ENCODE data around the gene HOMER1. TPM values are rescaled to one million over a fixed set of nuclear protein-coding genes. Genes with fewer than 3 reads are reported as not detected.

HOMER1 gene
- total RNA-seq, 2 donors from 2014 or later = 2.1 to 15.8 TPM

DNA sequence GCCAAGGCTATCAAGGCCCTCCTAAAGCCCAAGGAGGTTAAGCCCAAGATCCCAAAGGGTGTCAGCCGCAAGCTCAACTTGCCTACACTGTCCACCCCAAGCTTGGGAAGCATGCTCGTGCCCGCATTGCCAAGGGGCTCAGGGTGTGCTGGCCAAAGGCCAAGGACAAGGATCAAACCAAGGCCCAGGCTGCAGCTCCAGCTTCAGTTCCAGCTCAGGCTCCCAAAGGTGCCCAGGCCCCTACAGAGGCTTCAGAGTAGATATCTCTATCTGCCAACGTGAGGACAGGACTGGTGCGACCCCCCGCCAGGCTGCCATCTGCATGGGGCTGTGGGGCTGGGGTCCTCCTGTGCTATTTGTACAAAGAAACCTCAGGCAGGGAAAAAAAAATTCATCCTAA, 3.3 kb downstream of the HOMER1 start:
- TF ChIP-seq CTCF (IDR thresholded peaks at IDR 0.05) (no peak), POLR2A (IDR thresholded peaks at IDR 0.05) (no peak), POLR2AphosphoS5 (IDR thresholded peaks at IDR 0.05) (no peak)
- Histone ChIP-seq H3K9me3 (no peaks in the 10 kb centered on the region), H3K36me3 (no peaks in the 10 kb centered on the region), H3K27ac (no peak overlapping the region), H3K4me1 (replicated peaks) (no peaks in the 10 kb centered on the region), H3K4me3 (no peak overlapping the region), H3K27me3 (replicated peaks; ENCODE audit: insufficient read depth) (no peaks in the 10 kb centered on the region)
- whole genome bisulfite sequencing = 85% methylated on average over 6 of the region's 6 CpGs
- no peak for DNase-seq (ENCODE audit: low spot score)
- intact Hi-C loops (cut with DNase I) = loop anchor here (5.0 to 10.0 kb wide), 2 partner anchors 102 to 276 kb away; partner anchors contain the start of genes JMY and TENT2

DNA sequence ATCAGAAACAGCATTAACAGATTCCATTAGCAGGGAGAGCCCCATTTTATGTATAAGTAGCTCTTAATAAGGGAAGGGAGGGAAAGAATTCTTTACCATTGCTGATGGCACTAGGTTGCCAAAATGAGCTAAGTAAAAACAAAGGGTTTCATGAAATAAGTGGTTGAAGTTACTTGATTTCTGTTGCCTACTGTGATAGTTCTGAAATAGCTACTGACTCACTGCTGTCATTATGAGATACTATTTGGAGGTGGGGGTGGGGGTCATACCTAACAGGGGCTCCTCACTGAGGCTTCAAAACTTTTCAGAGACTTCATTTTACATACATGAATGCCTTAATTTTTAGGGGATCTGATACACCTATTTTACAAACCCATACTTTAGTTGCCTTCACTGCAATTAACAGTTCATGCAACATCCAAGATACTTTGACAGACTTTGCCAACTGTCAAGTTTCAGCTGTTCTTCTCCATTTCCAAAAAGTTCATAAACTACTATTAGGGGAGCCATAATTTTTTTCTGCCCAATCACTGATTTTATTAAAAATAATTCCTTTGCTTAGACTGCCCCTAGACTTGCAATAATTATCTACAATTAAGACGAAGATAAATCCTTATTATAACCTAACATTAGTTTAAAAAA, 4.6 kb downstream of the HOMER1 start:
- H3K27ac ChIP-seq = no peak overlapping the region
- H3K36me3 ChIP-seq = no peaks in the 10 kb centered on the region
- no peaks in the 10 kb centered on the region for H3K4me1 ChIP-seq (replicated peaks)
- intact Hi-C loops (cut with DNase I) = no loop called here
- H3K4me3 ChIP-seq = no peak overlapping the region
- DNase-seq (ENCODE audit: low spot score) = no peak
- H3K9me3 ChIP-seq = no peaks in the 10 kb centered on the region
- WGBS = 87% methylated on average over 1 of the region's 1 CpG
- TF ChIP-seq CTCF (IDR thresholded peaks at IDR 0.05) (no peak), POLR2A (IDR thresholded peaks at IDR 0.05) (no peak), POLR2AphosphoS5 (IDR thresholded peaks at IDR 0.05) (no peak)
- no peaks in the 10 kb centered on the region for H3K27me3 ChIP-seq (replicated peaks; ENCODE audit: insufficient read depth)

- H3K9me3 ChIP-seq = no peaks in the 10 kb centered on the region
Observed at GRCh38 chr5:79508794-79509193, 5.1 kb downstream of the HOMER1 start.

DNA sequence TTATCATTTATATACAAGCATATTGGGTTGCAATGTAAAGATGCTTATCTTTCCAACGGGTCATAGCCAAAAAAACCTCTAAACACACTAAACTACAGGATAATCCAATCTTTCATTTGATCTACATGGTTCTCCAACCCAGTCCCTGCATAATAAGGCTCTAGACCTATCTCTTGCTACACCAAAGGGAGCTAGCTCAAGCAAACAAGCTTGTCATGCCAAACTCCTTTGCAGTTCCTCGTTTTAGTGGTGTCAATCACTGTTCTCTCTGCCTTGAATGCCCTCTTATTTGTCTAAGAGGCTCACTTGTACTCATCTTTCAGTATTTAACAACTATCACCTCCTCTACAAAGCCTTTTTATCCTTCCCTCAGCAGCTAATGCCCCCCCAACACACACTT, 5.6 kb downstream of the HOMER1 start:
- intact Hi-C loops (cut with DNase I) = no loop called here
- H3K36me3 ChIP-seq = no peaks in the 10 kb centered on the region
- DNase-seq (ENCODE audit: low spot score) = no peak
- H3K4me1 ChIP-seq (replicated peaks) = no peaks in the 10 kb centered on the region
- no peak for TF ChIP-seq POLR2A (IDR thresholded peaks at IDR 0.05)
- TF ChIP-seq CTCF (IDR thresholded peaks at IDR 0.05) = no peak
- TF ChIP-seq POLR2AphosphoS5 (IDR thresholded peaks at IDR 0.05) = no peak
- WGBS = 26% methylated on average over 2 of the region's 2 CpGs
- no peak overlapping the region for H3K27ac ChIP-seq
- no peaks in the 10 kb centered on the region for H3K27me3 ChIP-seq (replicated peaks; ENCODE audit: insufficient read depth)
- H3K9me3 ChIP-seq = no peaks in the 10 kb centered on the region
- H3K4me3 ChIP-seq = no peak overlapping the region

More at GRCh38 chr5:79508794-79509193, 5.1 kb downstream of the HOMER1 start:
- intact Hi-C loops (cut with DNase I) = no loop called here
- Histone ChIP-seq H3K4me3 (no peak overlapping the region), H3K27ac (no peak overlapping the region), H3K4me1 (replicated peaks) (no peaks in the 10 kb centered on the region), H3K27me3 (replicated peaks; ENCODE audit: insufficient read depth) (no peaks in the 10 kb centered on the region), H3K36me3 (no peaks in the 10 kb centered on the region)
- TF ChIP-seq CTCF (IDR thresholded peaks at IDR 0.05) = no peak
- TF ChIP-seq POLR2A (IDR thresholded peaks at IDR 0.05) = no peak
- TF ChIP-seq POLR2AphosphoS5 (IDR thresholded peaks at IDR 0.05) = no peak
- no peak for DNase-seq (ENCODE audit: low spot score)
- 85% methylated on average over 2 of the region's 2 CpGs for WGBS
